Peyer's patch (tissue), 4 donors: ENCODE data around the gene CHST11.

Experiments
- CTCF ChIP-seq, 6 experiments: fragments of 450-650 bp in 4 of 6; fragments of 200-600 bp in 2 of 6; sonication (generic) in 1 of 6; IDR thresholded peaks; one replicate each; pipeline ENCODE4 v1.5.1; 2017 to 2019; ENCODE audit warnings: antibody characterized with exemption in 6 of 6, mild to moderate bottlenecking in 3 of 6, moderate library complexity in 1 of 6
- POLR2A ChIP-seq, 2 donors: fragments of 450-650 bp; IDR thresholded peaks; one replicate each; pipeline ENCODE4 v1.5.1; 2017; ENCODE audit warnings: antibody characterized with exemption in 2 of 2, mild to moderate bottlenecking in 2 of 2, moderate library complexity in 2 of 2

GRCh38 chr12:104477510-104478390 is 21.0 kb downstream of the CHST11 start:
- TF ChIP-seq CTCF (IDR thresholded peaks at IDR 0.05) (no peak), POLR2A (IDR thresholded peaks at IDR 0.05) (no peak)
